PC-3 (cell line): ENCODE data around the gene SLIT1. TPM values are rescaled to one million over a fixed set of nuclear protein-coding genes. Genes with fewer than 3 reads are reported as not detected.

ENCODE experiments used
- ATAC-seq: fragments of 200-7000 bp; cut with Tn5 transposase; 2 replicates; pipeline ENCODE4 v1.9.1; 2020; ENCODE audit warnings: mild to moderate bottlenecking, moderate library complexity
- BruUV-seq: library from RNA; stranded (reverse); fragments of 400-500 nt; replicated peaks from 2 replicates; lab custom pipeline; 2021; lab: Mats Ljungman, UMichigan
- CTCF ChIA-PET: fragments of 300-600 bp; sonication (Branson Sonifier 250); formaldehyde crosslinking; loops from one replicate; lab custom pipeline; 2022; ENCODE audit warnings: antibody characterized with exemption; lab: Charles Lee
- POLR2A ChIA-PET: fragments of 300-600 bp; sonication (Branson Sonifier 250); formaldehyde crosslinking; loops from one replicate; lab custom pipeline; 2022; ENCODE audit warnings: antibody characterized with exemption; ENCODE audit not compliant: unreplicated experiment; lab: Charles Lee
- DNase-seq: peaks from one replicate; pipeline ENCODE4 v3.0.0-alpha.2; 2015
- H2AFZ ChIP-seq: fragments of 300-600 bp; sonication (generic); 2 replicates; pipeline ENCODE4 v1.6.0; 2016; ENCODE audit warnings: antibody characterized with exemption, low read length
- H3F3A ChIP-seq: fragments of 300-600 bp; sonication (generic); one replicate; pipeline ENCODE4 v1.6.0; 2017; ENCODE audit warnings: antibody characterized with exemption, low read length, control low read depth, mild to moderate bottlenecking; ENCODE audit not compliant: unreplicated experiment
- H3K27ac ChIP-seq: fragments of 300-600 bp; sonication (generic); 2 replicates; pipeline ENCODE4 v1.5.1; 2016; ENCODE audit warnings: mild to moderate bottlenecking, low read length
- H3K27me3 ChIP-seq: fragments of 300-600 bp; sonication (generic); 2 replicates; pipeline ENCODE4 v1.6.1; 2016; ENCODE audit warnings: low read length, mixed read lengths
- H3K36me3 ChIP-seq: fragments of 300-600 bp; sonication (generic); 2 replicates; pipeline ENCODE4 v1.6.1; 2016; ENCODE audit warnings: low read depth, mixed run types, low read length, mixed read lengths
- H3K4me1 ChIP-seq: fragments of 300-600 bp; sonication (generic); 2 replicates; pipeline ENCODE4 v1.5.1; 2016; ENCODE audit warnings: low read length; ENCODE audit not compliant: insufficient read depth
- H3K4me2 ChIP-seq: fragments of 300-600 bp; sonication (generic); 2 replicates; pipeline ENCODE4 v1.6.0; 2016; ENCODE audit warnings: low read length
- H3K4me3 ChIP-seq: fragments of 300-600 bp; sonication (generic); 2 replicates; pipeline ENCODE4 v1.5.1; 2016; ENCODE audit warnings: mild to moderate bottlenecking, low read length, mixed read lengths
- H3K79me2 ChIP-seq: fragments of 300-600 bp; sonication (generic); 2 replicates; pipeline ENCODE4 v1.6.1; 2017; ENCODE audit warnings: low read length, mixed read lengths
- H3K9ac ChIP-seq: fragments of 300-600 bp; sonication (generic); 2 replicates; pipeline ENCODE4 v1.6.0; 2016; ENCODE audit warnings: mild to moderate bottlenecking, low read length
- H3K9me2 ChIP-seq: fragments of 300-600 bp; sonication (generic); replicated peaks from 2 replicates; pipeline ENCODE4 v1.6.1; 2016; ENCODE audit warnings: mixed run types, low read length, mixed read lengths
- H3K9me3 ChIP-seq: fragments of 300-600 bp; sonication (generic); 2 replicates; pipeline ENCODE4 v1.6.1; 2016; ENCODE audit warnings: low read length, mixed read lengths
- H4K20me1 ChIP-seq: fragments of 300-600 bp; sonication (generic); 2 replicates; pipeline ENCODE4 v1.6.1; 2016; ENCODE audit warnings: low read length, mixed read lengths
- EZH2 ChIP-seq: fragments of 300-600 bp; sonication (generic); IDR thresholded peaks from one replicate; pipeline ENCODE4 v1.6.1; 2017; ENCODE audit warnings: antibody characterized with exemption, mild to moderate bottlenecking, low read length; ENCODE audit not compliant: unreplicated experiment
- EZH2phosphoT487 ChIP-seq: fragments of 300-600 bp; sonication (generic); IDR thresholded peaks from 2 replicates; pipeline ENCODE4 v1.6.1; 2018; ENCODE audit warnings: mild to moderate bottlenecking, antibody characterized with exemption, low read length, borderline replicate concordance
- intact Hi-C: fragments of 100-400 bp; cut with micrococcal nuclease; formaldehyde crosslinking; loops from 2 replicates; pipeline ENCODE4 v1.9.0; 2023
- total RNA-seq: library from RNA; depleted of rRNA; stranded (reverse); fragments of >200 nt; gene quantifications from 2 replicates; pipeline ENCODE4 v1.2.3, GENCODE V29; 2014
- TF ChIP-seq, protein P1 (sequence below): fragments of 300-600 bp; sonication (generic); conservative IDR thresholded peaks from 2 replicates; pipeline ENCODE4 v1.5.1; 2017; ENCODE audit warnings: antibody characterized with exemption, low read depth, mild to moderate bottlenecking, low read length

SLIT1 gene
- total RNA-seq, 1 experiment from 2014 or later = not detected

GRCh38 chr10:97047083-97047736 lies 138.5 kb downstream of the SLIT1 start:
- Histone ChIP-seq H3K4me1 (no peaks in the 10 kb centered on the region), H3K27me3 (no peaks in the 10 kb centered on the region), H3K36me3 (no peaks in the 10 kb centered on the region), H3K27ac (no peak overlapping the region), H3K79me2 (no peaks in the 10 kb centered on the region), H3K9me2 (no peaks in the 10 kb centered on the region), H3K9ac (no peak overlapping the region), H4K20me1 (no peaks in the 10 kb centered on the region), H3K4me3 (no peak overlapping the region), H3K9me3 (no peaks in the 10 kb centered on the region), H3K4me2 (no peak overlapping the region), H3F3A (no peaks in the 10 kb centered on the region), H2AFZ (no peak overlapping the region)
- CTCF ChIA-PET = no interaction called here
- POLR2A ChIA-PET = no interaction called here
- TF ChIP-seq EZH2 (no peak), EZH2phosphoT487 (no peak)
- TF ChIP-seq, protein P1, sequence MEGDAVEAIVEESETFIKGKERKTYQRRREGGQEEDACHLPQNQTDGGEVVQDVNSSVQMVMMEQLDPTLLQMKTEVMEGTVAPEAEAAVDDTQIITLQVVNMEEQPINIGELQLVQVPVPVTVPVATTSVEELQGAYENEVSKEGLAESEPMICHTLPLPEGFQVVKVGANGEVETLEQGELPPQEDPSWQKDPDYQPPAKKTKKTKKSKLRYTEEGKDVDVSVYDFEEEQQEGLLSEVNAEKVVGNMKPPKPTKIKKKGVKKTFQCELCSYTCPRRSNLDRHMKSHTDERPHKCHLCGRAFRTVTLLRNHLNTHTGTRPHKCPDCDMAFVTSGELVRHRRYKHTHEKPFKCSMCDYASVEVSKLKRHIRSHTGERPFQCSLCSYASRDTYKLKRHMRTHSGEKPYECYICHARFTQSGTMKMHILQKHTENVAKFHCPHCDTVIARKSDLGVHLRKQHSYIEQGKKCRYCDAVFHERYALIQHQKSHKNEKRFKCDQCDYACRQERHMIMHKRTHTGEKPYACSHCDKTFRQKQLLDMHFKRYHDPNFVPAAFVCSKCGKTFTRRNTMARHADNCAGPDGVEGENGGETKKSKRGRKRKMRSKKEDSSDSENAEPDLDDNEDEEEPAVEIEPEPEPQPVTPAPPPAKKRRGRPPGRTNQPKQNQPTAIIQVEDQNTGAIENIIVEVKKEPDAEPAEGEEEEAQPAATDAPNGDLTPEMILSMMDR = no peak
- no TSS peak for BruUV-seq
- intact Hi-C loops = no loop called here
- ATAC-seq (no peak), DNase-seq (no peak)

DNA sequence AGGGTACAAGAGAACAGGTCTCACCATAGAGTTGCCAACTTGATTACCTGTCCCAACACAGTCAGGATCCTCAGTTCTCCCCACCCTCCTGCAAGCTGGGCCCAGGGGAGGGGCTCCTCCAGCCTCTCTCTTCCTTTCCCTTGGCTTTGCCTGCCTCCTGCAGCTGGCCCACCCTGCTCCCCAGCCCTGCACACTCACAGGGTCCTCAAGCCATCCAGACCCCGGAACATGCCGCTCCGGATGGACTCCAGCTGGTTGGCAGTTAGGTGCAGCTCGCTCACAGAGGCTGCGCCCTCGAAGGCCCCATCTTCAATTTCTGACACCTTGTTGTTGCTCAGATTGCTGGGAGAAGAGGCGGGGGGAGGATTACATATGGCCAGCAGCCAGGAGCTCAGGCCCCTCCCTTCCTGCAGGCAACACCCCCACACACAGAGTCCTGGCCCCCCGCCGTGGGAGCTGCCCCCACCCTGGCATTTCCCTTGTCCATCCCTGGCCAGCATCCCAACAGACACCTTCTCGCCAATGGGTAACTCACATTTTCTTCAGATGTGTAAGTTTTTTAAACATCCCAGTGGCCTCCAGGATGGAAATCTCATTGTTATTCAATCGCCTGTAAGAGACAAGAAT lies 139.2 kb downstream of the SLIT1 start:
- Histone ChIP-seq H3K4me1 (no peaks in the 10 kb centered on the region), H3K4me2 (no peak overlapping the region), H3K9me2 (no peaks in the 10 kb centered on the region), H3K9me3 (no peaks in the 10 kb centered on the region), H3K27me3 (no peaks in the 10 kb centered on the region), H3F3A (no peaks in the 10 kb centered on the region), H3K27ac (no peak overlapping the region), H2AFZ (no peak overlapping the region), H3K79me2 (no peaks in the 10 kb centered on the region), H3K9ac (no peak overlapping the region), H4K20me1 (no peaks in the 10 kb centered on the region), H3K4me3 (no peak overlapping the region), H3K36me3 (no peaks in the 10 kb centered on the region)
- intact Hi-C loops = no loop called here
- no TSS peak for BruUV-seq
- DNase-seq (no peak), ATAC-seq (no peak)
- CTCF ChIA-PET = no interaction called here
- TF ChIP-seq, protein P1 = no peak
- no peak for TF ChIP-seq EZH2phosphoT487
- no peak for TF ChIP-seq EZH2
- POLR2A ChIA-PET = no interaction called here

- H3K27me3 ChIP-seq = no peaks in the 10 kb centered on the region
- intact Hi-C loops = no loop called here
- ChIA-PET POLR2A (no interaction called here), CTCF (no interaction called here)
- ATAC-seq (no peak), DNase-seq (no peak)
- no peaks in the 10 kb centered on the region for H3K9me2 ChIP-seq
- H3K4me3 ChIP-seq = no peak overlapping the region
- H4K20me1 ChIP-seq = no peaks in the 10 kb centered on the region
- H3F3A ChIP-seq = no peaks in the 10 kb centered on the region
- no TSS peak for BruUV-seq
- H2AFZ ChIP-seq = no peak overlapping the region
- H3K27ac ChIP-seq = no peak overlapping the region
- no peak overlapping the region for H3K9ac ChIP-seq
- no peaks in the 10 kb centered on the region for H3K36me3 ChIP-seq
- TF ChIP-seq EZH2 = no peak
- H3K79me2 ChIP-seq = no peaks in the 10 kb centered on the region
- no peak overlapping the region for H3K4me2 ChIP-seq
- no peaks in the 10 kb centered on the region for H3K4me1 ChIP-seq
- no peaks in the 10 kb centered on the region for H3K9me3 ChIP-seq
Measured at GRCh38 chr10:97043563-97043855, 142.2 kb downstream of the SLIT1 start.
